Loucy (cell line): Measurements from ENCODE around the gene KRT38.

Experiments
- H2AFZ ChIP-seq: fragments of 200-600 bp; sonication (generic); 2 replicates; pipeline ENCODE4 v1.6.0; 2016; ENCODE audit warnings: antibody characterized with exemption, mild to moderate bottlenecking, low read length, moderate library complexity
- H3F3A ChIP-seq: fragments of 200-600 bp; 2 replicates; pipeline ENCODE4 v1.6.0; 2016; ENCODE audit warnings: antibody characterized with exemption, low read depth, mild to moderate bottlenecking
- H3K27me3 ChIP-seq: fragments of 200-600 bp; sonication (generic); 2 replicates; pipeline ENCODE4 v1.6.1; 2014; ENCODE audit warnings: low read length, mild to moderate bottlenecking; ENCODE audit not compliant: insufficient read depth, poor library complexity, severe bottlenecking
- H3K36me3 ChIP-seq: fragments of 200-600 bp; sonication (generic); 2 replicates; pipeline ENCODE4 v1.6.1; 2016; ENCODE audit warnings: low read length; ENCODE audit not compliant: insufficient read depth
- H3K4me1 ChIP-seq: fragments of 200-600 bp; sonication (generic); 2 replicates; pipeline ENCODE4 v1.5.1; 2014; ENCODE audit warnings: low read length, mild to moderate bottlenecking; ENCODE audit not compliant: insufficient read depth, poor library complexity, severe bottlenecking
- H3K4me2 ChIP-seq: fragments of 200-600 bp; sonication (generic); 2 replicates; pipeline ENCODE4 v1.6.0; 2014; ENCODE audit warnings: antibody characterized with exemption, low read length, low read depth, mild to moderate bottlenecking; ENCODE audit not compliant: poor library complexity, severe bottlenecking
- H3K4me3 ChIP-seq: fragments of 200-600 bp; sonication (generic); 2 replicates; pipeline ENCODE4 v1.5.1; 2014; ENCODE audit warnings: low read length, mild to moderate bottlenecking, mixed read lengths; ENCODE audit not compliant: poor library complexity, severe bottlenecking
- H3K79me2 ChIP-seq: fragments of 200-600 bp; sonication (generic); 2 replicates; pipeline ENCODE4 v1.6.1; 2014; ENCODE audit warnings: low read length; ENCODE audit not compliant: insufficient read depth
- H3K9ac ChIP-seq: fragments of 200-600 bp; sonication (generic); 2 replicates; pipeline ENCODE4 v1.6.0; 2014; ENCODE audit warnings: mild to moderate bottlenecking, low read depth, low read length, moderate library complexity; ENCODE audit not compliant: poor library complexity, severe bottlenecking
- H3K9me2 ChIP-seq: fragments of 200-600 bp; sonication (generic); replicated peaks from 2 replicates; pipeline ENCODE4 v1.6.1; 2016; ENCODE audit warnings: low read depth, low read length, mixed read lengths
- H3K9me3 ChIP-seq: fragments of 200-600 bp; sonication (generic); 2 replicates; pipeline ENCODE4 v1.6.1; 2014; ENCODE audit warnings: mild to moderate bottlenecking, antibody characterized with exemption, low read length, low read depth; ENCODE audit not compliant: insufficient read depth
- H4K20me1 ChIP-seq: fragments of 200-600 bp; sonication (generic); 2 replicates; pipeline ENCODE4 v1.6.0; 2014; ENCODE audit warnings: antibody characterized with exemption, low read length, mild to moderate bottlenecking; ENCODE audit not compliant: insufficient read depth, poor library complexity, severe bottlenecking
- EZH2phosphoT487 ChIP-seq: fragments of 200-600 bp; IDR thresholded peaks from 2 replicates; pipeline ENCODE4 v1.6.1; 2018; ENCODE audit warnings: antibody characterized with exemption, mild to moderate bottlenecking, moderate library complexity, borderline replicate concordance
- TF ChIP-seq, protein P1 (sequence below): fragments of 200-600 bp; sonication (generic); conservative IDR thresholded peaks from 2 replicates; pipeline ENCODE4 v1.5.1; 2014; ENCODE audit warnings: mild to moderate bottlenecking, antibody characterized with exemption, low read length

Gene KRT38

DNA sequence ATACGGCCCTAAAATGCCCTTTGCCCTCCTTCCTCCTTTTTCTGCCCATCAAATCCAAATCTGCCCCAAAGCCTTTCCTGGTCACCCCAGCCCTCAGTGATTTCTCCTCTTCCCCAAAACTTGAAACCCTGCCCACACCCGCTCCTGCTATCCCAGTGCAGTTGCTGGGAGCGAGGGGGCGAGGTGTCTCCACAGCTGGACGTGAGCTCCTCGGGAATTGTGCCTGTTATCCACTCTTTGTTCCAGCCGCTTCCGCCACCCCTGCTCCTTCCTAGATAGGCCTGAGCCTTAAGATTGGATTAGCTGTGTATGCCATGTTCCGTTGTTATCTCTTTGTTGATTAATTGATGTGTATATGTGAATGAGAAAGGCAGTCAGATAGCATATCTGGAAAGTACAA, 42.7 kb upstream of the KRT38 start:
- H2AFZ ChIP-seq, result no peak overlapping the region
- no peaks in the 10 kb centered on the region for H3K36me3 ChIP-seq
- TF ChIP-seq, protein P1, sequence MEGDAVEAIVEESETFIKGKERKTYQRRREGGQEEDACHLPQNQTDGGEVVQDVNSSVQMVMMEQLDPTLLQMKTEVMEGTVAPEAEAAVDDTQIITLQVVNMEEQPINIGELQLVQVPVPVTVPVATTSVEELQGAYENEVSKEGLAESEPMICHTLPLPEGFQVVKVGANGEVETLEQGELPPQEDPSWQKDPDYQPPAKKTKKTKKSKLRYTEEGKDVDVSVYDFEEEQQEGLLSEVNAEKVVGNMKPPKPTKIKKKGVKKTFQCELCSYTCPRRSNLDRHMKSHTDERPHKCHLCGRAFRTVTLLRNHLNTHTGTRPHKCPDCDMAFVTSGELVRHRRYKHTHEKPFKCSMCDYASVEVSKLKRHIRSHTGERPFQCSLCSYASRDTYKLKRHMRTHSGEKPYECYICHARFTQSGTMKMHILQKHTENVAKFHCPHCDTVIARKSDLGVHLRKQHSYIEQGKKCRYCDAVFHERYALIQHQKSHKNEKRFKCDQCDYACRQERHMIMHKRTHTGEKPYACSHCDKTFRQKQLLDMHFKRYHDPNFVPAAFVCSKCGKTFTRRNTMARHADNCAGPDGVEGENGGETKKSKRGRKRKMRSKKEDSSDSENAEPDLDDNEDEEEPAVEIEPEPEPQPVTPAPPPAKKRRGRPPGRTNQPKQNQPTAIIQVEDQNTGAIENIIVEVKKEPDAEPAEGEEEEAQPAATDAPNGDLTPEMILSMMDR, result no peak
- no peak for TF ChIP-seq EZH2phosphoT487

DNA sequence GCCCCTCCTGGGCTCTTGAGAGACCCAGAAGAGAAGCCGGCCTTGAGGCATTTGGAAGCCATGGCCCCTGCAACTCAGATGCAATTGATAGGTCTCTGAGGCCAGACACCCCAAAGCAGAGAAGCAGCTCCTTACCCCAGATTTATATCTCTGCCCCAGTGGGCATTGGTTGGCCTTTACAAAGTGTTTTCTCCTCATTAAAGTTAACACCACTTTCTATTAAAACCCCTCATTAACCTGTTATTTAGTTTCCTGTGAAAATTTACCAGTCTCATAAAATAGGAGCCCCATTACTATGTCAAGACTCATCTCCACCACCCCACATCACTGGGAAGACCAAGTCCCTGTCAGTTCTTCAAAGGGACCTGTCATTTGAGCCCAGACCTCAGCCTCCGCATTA, 40.3 kb upstream of the KRT38 start, which contains the start of gene KRT35:
KRT35 (minus strand) TSS at position 116 of the 400 bp plus-strand sequence; CDS start at position 62, 54 bp downstream.
- Histone ChIP-seq H3K4me2 (no peak within 1 kb of the TSS), H3K27me3 (no peaks in the 10 kb centered on the region), H3K9ac (no peak within 1 kb of the TSS), H4K20me1 (no peaks in the 10 kb centered on the region), H3K36me3 (no peaks in the 10 kb centered on the region), H2AFZ (no peak within 1 kb of the TSS), H3K9me3 (no peaks in the 10 kb centered on the region), H3K4me3 (no peak within 1 kb of the TSS), H3K4me1 (no peaks in the 10 kb centered on the region), H3F3A (no peaks in the 10 kb centered on the region), H3K79me2 (no peaks in the 10 kb centered on the region), H3K9me2 (no peaks in the 10 kb centered on the region)
- TF ChIP-seq EZH2phosphoT487, result no peak
- TF ChIP-seq, protein P1, result no peak

More for the DNA sequence above, 42.7 kb upstream of the KRT38 start:
- Histone ChIP-seq H3F3A (no peaks in the 10 kb centered on the region), H4K20me1 (no peaks in the 10 kb centered on the region), H3K4me1 (no peaks in the 10 kb centered on the region), H3K27me3 (no peaks in the 10 kb centered on the region), H3K4me2 (no peak overlapping the region), H3K9ac (no peak overlapping the region), H3K9me3 (no peaks in the 10 kb centered on the region), H3K79me2 (no peaks in the 10 kb centered on the region), H3K4me3 (no peak overlapping the region), H3K9me2 (no peaks in the 10 kb centered on the region)

DNA sequence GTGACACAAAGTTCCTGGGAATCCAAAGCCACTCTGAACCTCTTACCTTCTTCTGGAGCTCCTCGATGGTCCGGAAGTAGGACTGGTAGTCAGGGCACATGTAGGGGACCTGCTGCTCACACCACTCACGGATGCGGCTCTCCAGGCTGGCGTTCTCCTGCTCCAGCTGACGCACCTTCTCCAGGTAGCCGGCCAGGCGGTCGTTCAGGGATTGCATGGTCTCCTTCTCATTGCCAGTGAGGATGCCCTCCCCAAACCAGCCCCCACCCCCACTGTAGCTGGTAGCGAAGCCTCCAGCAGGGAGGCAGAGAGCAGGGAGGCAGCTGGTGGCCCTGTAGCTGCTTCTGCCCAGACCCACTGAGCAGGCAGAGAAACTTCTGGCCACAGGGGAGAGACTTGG, 39.8 kb upstream of the KRT38 start:
- Histone ChIP-seq H3K9me3 (no peaks in the 10 kb centered on the region), H3K27me3 (no peaks in the 10 kb centered on the region), H4K20me1 (no peaks in the 10 kb centered on the region), H3K9ac (no peak overlapping the region), H3K36me3 (no peaks in the 10 kb centered on the region), H3K4me2 (no peak overlapping the region), H2AFZ (no peak overlapping the region), H3K4me3 (no peak overlapping the region), H3K9me2 (no peaks in the 10 kb centered on the region), H3K4me1 (no peaks in the 10 kb centered on the region), H3K79me2 (no peaks in the 10 kb centered on the region), H3F3A (no peaks in the 10 kb centered on the region)
- TF ChIP-seq, protein P1, result no peak
- TF ChIP-seq EZH2phosphoT487, result no peak
